Measurements from ENCODE around the gene ZFYVE9.
"Not testable (repeated sequence)": the region's sequence is repeated elsewhere in the genome, so short reads cannot be mapped to it uniquely, and the experiment has no call there.

The ZFYVE9 gene

DNA sequence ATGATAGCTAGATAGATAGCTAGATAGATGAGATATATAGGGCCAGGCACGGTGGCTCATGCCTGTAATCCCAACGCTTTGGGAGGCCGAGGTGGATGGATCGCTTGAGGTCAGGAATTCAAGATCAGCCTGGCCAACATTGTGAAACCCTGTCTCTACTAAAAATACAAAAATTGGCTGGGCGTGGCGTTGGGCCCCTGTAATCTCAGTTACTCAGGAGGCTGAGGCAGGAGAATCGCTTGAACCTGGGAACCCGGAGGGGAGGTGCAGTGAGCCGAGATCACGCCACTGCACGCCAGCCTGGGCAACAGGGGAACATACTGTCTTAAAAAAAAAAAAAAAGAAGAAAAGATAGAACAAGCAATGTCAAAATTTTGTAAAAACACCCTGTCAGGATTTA lies 8.6 kb downstream of the ZFYVE9 start:
- DNase-seq: not testable (repeated sequence)

DNA sequence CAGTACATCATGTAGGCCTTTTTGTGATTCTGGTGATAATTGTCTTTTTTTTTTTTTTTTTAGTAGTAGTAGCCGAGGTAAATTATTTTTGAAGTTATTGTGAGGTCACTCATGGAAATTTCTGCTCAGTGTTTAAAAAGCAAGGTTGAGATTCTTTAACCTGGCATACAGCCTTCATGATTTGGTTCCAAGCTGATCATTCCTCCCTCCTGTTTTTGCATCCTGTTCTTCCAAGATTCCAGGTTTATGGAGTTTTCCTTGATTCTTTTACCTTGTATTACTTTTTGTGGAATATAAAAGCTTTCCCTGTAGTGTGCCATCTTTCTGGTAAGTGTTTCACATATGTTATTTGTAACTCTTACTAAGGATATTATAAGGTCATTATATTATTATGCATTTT lies 9.1 kb downstream of the ZFYVE9 start:
- no peak for DNase-seq

- DNase-seq: no peak
Measured at GRCh38 chr1:52152572-52152971, 10.7 kb downstream of the ZFYVE9 start.

DNA sequence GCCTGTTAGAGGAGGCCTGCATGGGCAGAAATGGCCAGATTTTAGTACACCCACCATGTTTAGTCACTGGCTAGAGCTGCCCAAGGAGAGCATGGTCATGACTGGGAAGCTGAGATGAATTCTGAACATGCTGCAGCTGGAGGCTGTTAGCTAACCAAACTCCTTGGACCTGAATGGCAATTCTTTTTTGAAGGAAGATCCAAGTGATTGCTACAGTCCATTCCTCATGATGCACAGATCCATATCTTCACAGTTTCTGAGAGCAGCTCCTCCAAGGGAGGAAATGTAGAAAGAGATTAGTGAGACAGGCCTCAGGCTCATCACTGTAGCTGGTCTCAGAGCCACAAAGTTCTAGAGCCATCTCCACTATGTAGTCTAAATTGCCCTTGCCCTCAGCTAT lies 11.1 kb downstream of the ZFYVE9 start:
- DNase-seq: no peak

DNA sequence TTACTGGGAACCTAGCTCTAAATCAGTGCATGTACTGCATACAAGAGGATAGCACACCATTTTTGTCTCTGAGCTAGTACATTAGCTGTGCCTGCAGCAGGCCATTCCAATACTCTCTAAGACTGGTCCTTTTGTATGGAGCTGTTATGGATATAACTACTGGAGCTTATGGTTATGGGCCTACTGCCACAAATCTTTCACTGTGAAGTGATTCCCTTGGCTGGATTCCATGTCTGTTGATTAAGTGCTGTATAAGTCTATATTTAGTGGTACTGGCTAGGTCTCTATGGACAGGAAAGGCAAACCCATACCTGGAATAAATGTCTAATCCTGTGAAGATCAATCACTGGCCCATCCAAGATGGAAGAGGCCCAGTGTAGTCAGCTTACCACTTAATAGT lies 12.0 kb downstream of the ZFYVE9 start:
- DNase-seq: no peak

DNA sequence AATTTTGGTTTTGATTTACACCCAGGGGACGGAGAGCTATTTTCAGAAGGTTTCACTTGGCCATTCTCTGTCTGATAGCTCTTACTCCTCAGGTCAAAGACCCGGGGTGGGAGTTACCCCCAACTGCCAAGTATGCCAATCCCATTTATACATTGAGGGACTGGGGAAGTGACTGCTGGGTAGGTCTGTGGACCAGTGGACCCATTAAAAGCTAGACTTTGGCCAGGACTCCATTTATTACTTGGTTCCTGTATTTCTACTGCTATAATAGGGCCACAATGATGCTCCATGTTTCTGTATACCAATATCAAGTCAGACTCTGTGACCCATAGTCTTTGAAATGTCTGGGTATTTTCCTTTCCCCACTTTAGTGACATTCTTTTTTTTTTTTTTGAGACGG lies 14.6 kb downstream of the ZFYVE9 start:
- DNase-seq: no peak

- no peak for DNase-seq
Measured at GRCh38 chr1:52157582-52157981, 15.7 kb downstream of the ZFYVE9 start.

DNA sequence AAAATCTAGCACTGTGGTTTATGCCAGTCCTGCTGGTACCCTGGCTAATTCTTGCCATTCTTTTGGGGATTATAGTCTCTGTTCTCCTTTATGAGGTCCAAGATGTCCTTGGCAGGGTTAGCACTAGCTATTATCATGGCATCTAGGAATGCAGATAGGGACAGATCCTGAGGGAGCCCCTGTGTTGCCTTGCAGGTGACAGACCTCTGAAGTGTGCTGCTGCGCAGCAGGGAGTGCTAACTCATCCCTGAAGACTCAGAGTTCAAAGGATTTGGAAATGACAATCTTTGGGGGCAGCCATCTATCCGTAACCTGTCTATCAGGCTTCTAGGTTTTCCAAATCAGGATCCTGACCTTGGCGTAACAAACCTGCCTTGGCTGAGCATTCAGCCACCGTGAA lies 16.3 kb downstream of the ZFYVE9 start:
- DNase-seq: no peak

DNA sequence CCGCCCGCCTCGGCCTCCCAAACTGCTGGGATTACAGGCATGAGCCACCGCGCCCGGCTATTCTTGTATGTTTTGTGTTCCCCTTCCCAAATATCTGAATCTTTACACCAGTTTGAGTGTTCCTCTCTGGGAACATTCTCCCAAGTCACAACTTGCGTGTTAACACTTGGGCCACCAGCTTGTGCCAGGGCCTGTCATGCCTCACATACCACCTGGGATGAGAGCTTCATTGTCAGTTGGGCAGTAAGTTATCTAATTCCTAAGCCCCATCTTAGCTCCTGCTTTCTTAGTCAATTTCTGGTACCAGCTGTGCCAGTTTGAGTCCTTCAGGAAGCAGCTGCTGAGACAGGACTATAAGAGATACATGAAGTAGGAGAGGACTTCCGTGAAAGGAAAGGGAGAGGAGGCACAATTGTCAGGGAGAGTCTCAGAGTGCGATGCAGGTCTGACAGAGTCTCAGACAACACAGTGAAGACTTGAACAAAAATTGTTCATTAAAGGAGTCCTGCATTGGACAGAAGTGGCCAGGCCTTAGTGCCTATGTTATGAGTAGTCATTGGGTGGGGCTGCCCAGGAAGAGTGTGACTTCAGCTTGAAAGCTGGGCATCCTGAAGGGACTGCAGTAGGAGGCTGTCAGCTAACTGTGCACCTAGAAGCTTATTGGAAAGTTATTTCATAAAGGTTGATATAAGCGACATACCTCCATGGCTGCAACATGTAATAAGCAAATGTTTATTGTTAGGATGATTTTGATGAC lies 17.3 kb downstream of the ZFYVE9 start:
- no peak for DNase-seq

- DNase-seq: no peak
Measured at GRCh38 chr1:52162947-52163346, 21.1 kb downstream of the ZFYVE9 start.

GRCh38 chr1:52164604-52165003 lies 22.7 kb downstream of the ZFYVE9 start:
- DNase-seq: no peak

GRCh38 chr1:52166996-52167753 lies 25.3 kb downstream of the ZFYVE9 start:
- DNase-seq: no peak

DNA sequence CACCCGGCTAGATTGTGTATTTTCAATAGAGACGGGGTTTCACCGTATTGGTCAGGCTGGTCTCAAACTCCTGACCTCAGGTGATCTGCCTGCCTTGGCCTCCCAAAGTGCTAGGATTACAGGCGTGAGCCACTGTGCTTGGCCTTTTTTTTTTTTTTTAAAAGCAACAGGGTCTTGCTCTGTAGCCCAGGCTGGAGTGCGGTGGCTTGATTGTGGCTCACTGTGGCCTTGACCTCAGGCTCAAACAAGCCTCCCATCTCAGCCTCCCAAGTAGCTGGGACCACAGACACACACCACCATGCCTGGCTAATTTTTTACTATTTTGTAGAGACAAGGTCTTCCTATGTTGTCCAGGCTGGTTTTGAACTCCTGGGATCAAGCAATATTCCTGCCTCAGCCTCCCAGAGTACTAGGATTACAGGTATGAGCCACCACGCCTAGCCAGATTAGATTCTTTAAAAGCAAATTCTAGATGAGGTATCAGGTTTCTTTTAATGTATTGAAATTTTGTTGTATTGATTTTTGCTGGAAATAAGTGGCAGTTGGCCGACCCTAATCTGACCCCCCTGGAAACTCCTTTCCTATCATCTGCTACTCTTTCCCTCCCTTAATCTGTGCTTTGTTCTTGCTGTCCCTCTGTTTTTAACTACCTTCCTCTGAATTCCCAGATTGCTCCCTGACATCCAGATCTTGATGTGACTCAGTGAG lies 26.6 kb downstream of the ZFYVE9 start:
- no peak for DNase-seq

- DNase-seq: not testable (repeated sequence)
Measured at GRCh38 chr1:52171149-52171548, 29.3 kb downstream of the ZFYVE9 start.

- no peak for DNase-seq
Measured at GRCh38 chr1:52179073-52179472, 37.2 kb downstream of the ZFYVE9 start.

- DNase-seq: no peak
Measured at GRCh38 chr1:52180176-52180575, 38.3 kb downstream of the ZFYVE9 start.

GRCh38 chr1:52181759-52182158 lies 39.9 kb downstream of the ZFYVE9 start:
- DNase-seq: not testable (repeated sequence)

DNA sequence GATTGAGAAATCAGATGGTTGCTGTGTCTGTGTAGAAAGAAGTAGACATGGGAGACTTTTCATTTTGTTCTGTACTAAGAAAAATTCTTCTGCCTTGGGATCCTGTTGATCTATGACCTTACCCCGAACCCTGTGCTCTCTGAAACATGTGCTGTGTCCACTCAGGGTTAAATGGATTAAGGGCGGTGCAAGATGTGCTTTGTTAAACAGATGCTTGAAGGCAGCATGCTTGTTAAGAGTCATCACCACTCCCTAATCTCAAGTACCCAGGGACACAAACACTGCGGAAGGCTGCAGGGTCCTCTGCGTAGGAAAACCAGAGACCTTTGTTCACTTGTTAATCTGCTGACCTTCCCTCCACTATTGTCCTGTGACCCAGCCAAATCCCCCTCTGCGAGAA lies 40.4 kb downstream of the ZFYVE9 start:
- DNase-seq: not testable (repeated sequence)

GRCh38 chr1:52182874-52183400 lies 41.0 kb downstream of the ZFYVE9 start:
- DNase-seq: no peak

GRCh38 chr1:52186449-52186848 lies 44.6 kb downstream of the ZFYVE9 start:
- DNase-seq: no peak

GRCh38 chr1:52189898-52190480 lies 48.1 kb downstream of the ZFYVE9 start:
- DNase-seq: no peak

- DNase-seq: no peak
Measured at GRCh38 chr1:52190500-52191252, 48.8 kb downstream of the ZFYVE9 start.

Measured in central memory CD4-positive, alpha-beta T cell (primary cell).